OCI-LY7 (cell line): ENCODE data around the gene PTH1R. TPM values are rescaled to one million over a fixed set of nuclear protein-coding genes. Genes with fewer than 3 reads are reported as not detected.

Source experiments
- BruUV-seq: library from RNA; stranded (reverse); fragments of 400-500 nt; replicated peaks from 2 replicates; lab custom pipeline; 2021; lab: Mats Ljungman, UMichigan
- CTCF ChIA-PET: fragments of 300-600 bp; sonication (Branson Sonifier 250); formaldehyde crosslinking; loops from one replicate; lab custom pipeline; 2022; ENCODE audit warnings: antibody characterized with exemption; ENCODE audit not compliant: unreplicated experiment; lab: Charles Lee
- POLR2A ChIA-PET: fragments of 300-600 bp; sonication (Branson Sonifier 250); formaldehyde crosslinking; loops from one replicate; lab custom pipeline; 2022; ENCODE audit warnings: antibody characterized with exemption; lab: Charles Lee
- DNase-seq: peaks from one replicate; pipeline ENCODE4 v3.0.0-alpha.2; 2015; ENCODE audit warnings: low spot score
- H2AFZ ChIP-seq: fragments of 200-600 bp; sonication (generic), shearing (Covaris generic); 2 replicates; pipeline ENCODE4 v1.6.1; 2014; ENCODE audit warnings: mild to moderate bottlenecking, antibody characterized with exemption, low read length, moderate library complexity
- H3K27ac ChIP-seq: fragments of 200-600 bp; sonication (generic); 2 replicates; pipeline ENCODE4 v1.5.1; 2014; ENCODE audit warnings: mixed run types, low read depth, mild to moderate bottlenecking, moderate library complexity, low read length, inconsistent platforms; ENCODE audit not compliant: poor library complexity, severe bottlenecking
- H3K36me3 ChIP-seq: fragments of 200-600 bp; sonication (generic); 2 replicates; pipeline ENCODE4 v1.6.1; 2014; ENCODE audit warnings: mild to moderate bottlenecking, antibody characterized with exemption, low read length, moderate library complexity, mixed read lengths; ENCODE audit not compliant: insufficient read depth
- H3K4me1 ChIP-seq: fragments of 200-600 bp; sonication (generic); 2 replicates; pipeline ENCODE4 v1.5.1; 2014; ENCODE audit warnings: mild to moderate bottlenecking, low read length; ENCODE audit not compliant: insufficient read depth, poor library complexity, severe bottlenecking
- H3K4me2 ChIP-seq: fragments of 200-600 bp; sonication (generic); 2 replicates; pipeline ENCODE4 v1.6.1; 2014; ENCODE audit warnings: mild to moderate bottlenecking, low read length
- H3K4me3 ChIP-seq: fragments of 200-600 bp; sonication (generic); 2 replicates; pipeline ENCODE4 v1.5.1; 2014; ENCODE audit warnings: mild to moderate bottlenecking, low read depth, low read length; ENCODE audit not compliant: poor library complexity, severe bottlenecking
- H3K79me2 ChIP-seq: fragments of 200-600 bp; sonication (generic); 2 replicates; pipeline ENCODE4 v1.6.1; 2016; ENCODE audit warnings: low read depth, mild to moderate bottlenecking, low read length, moderate library complexity, mixed read lengths; ENCODE audit not compliant: insufficient read depth
- H3K9me2 ChIP-seq: fragments of 200-600 bp; sonication (generic); 2 replicates; pipeline ENCODE4 v1.6.1; 2016; ENCODE audit warnings: mild to moderate bottlenecking, low read length, mixed read lengths; ENCODE audit not compliant: insufficient read depth
- H3K9me3 ChIP-seq: fragments of 200-600 bp; sonication (generic); 2 replicates; pipeline ENCODE4 v1.6.1; 2014; ENCODE audit warnings: mild to moderate bottlenecking, mixed run types, low read length, mixed read lengths
- H4K20me1 ChIP-seq: fragments of 200-600 bp; sonication (generic); 2 replicates; pipeline ENCODE4 v1.6.1; 2014; ENCODE audit warnings: mild to moderate bottlenecking, antibody characterized with exemption, low read length, moderate library complexity, mixed read lengths; ENCODE audit not compliant: insufficient read depth
- CTCF ChIP-seq: fragments of 200-600 bp; sonication (generic); conservative IDR thresholded peaks from 2 replicates; pipeline ENCODE4 v1.5.1; 2014; ENCODE audit warnings: mild to moderate bottlenecking, antibody characterized with exemption, low read length, moderate library complexity, mixed read lengths
- EZH2phosphoT487 ChIP-seq: fragments of 200-600 bp; sonication (generic); IDR thresholded peaks from 2 replicates; pipeline ENCODE4 v1.6.1; 2018; ENCODE audit warnings: low read depth, borderline replicate concordance, mild to moderate bottlenecking, mixed run types, antibody characterized with exemption, low read length, moderate library complexity, mixed read lengths
- intact Hi-C: fragments of 100-400 bp; cut with micrococcal nuclease; formaldehyde crosslinking; loops from one replicate; pipeline ENCODE4 v1.10.0; 2022; ENCODE audit not compliant: unreplicated experiment
- total RNA-seq, 2 experiments: library from RNA; depleted of rRNA in 1 of 2; stranded (reverse); fragments of >200 nt in 1 of 2; shearing (Covaris generic) in 1 of 2; gene quantifications; 2 replicates each; pipeline ENCODE4 v1.2.3, GENCODE V29; 2014 to 2022

Gene PTH1R
- total RNA-seq, 2 experiments from 2014 or later: not detected

- H3K79me2 ChIP-seq: no peaks in the 10 kb centered on the region
- H3K36me3 ChIP-seq: no peaks in the 10 kb centered on the region
- POLR2A ChIA-PET: no interaction called here
- H2AFZ ChIP-seq: no peak overlapping the region
- no peaks in the 10 kb centered on the region for H3K9me2 ChIP-seq
- DNase-seq: no peak
- CTCF ChIA-PET: no interaction called here
- no peaks in the 10 kb centered on the region; the same call in 1 of the 2 replicates for H4K20me1 ChIP-seq
- no TSS peak for BruUV-seq
- no peak overlapping the region for H3K27ac ChIP-seq
- H3K4me1 ChIP-seq: no peaks in the 10 kb centered on the region
- no peak overlapping the region for H3K4me3 ChIP-seq
- H3K9me3 ChIP-seq: no peaks in the 10 kb centered on the region
- intact Hi-C loops: no loop called here
- H3K4me2 ChIP-seq: no peak overlapping the region
- no peak for TF ChIP-seq EZH2phosphoT487
- no peak for TF ChIP-seq CTCF
Measured at GRCh38 chr3:46878781-46879436, 1.4 kb downstream of the PTH1R start.

- no peak for DNase-seq
- Histone ChIP-seq H2AFZ (no peak overlapping the region), H3K9me3 (no peaks in the 10 kb centered on the region), H3K9me2 (no peaks in the 10 kb centered on the region), H3K27ac (no peak overlapping the region), H3K4me2 (no peak overlapping the region), H3K4me1 (no peaks in the 10 kb centered on the region), H4K20me1 (no peaks in the 10 kb centered on the region; the same call in 1 of the 2 replicates), H3K4me3 (no peak overlapping the region), H3K79me2 (no peaks in the 10 kb centered on the region), H3K36me3 (no peaks in the 10 kb centered on the region)
- no TSS peak for BruUV-seq
- intact Hi-C loops: no loop called here
- ChIA-PET CTCF (no interaction called here), POLR2A (no interaction called here)
- no peak for TF ChIP-seq EZH2phosphoT487
- TF ChIP-seq CTCF: no peak
Measured at GRCh38 chr3:46880884-46881595, 3.5 kb downstream of the PTH1R start.
